GM23248 (cell line): ENCODE measurements around the gene PTGR2. TPM values are rescaled to one million over a fixed set of nuclear protein-coding genes. Genes with fewer than 3 reads are reported as not detected.

Experiments
- DNase-seq: peaks from one replicate; pipeline ENCODE4 v3.0.0-alpha.2; 2015
- H2AFZ ChIP-seq: fragments of 200-600 bp; sonication (generic); 2 replicates; pipeline ENCODE4 v1.6.1; 2016; ENCODE audit warnings: antibody characterized with exemption
- H3F3A ChIP-seq: fragments of 200-600 bp; sonication (generic); 2 replicates; pipeline ENCODE4 v1.6.1; 2016; ENCODE audit warnings: mild to moderate bottlenecking, antibody characterized with exemption, mixed run types; ENCODE audit not compliant: insufficient read depth
- H3K27ac ChIP-seq: fragments of 200-600 bp; sonication (generic); 2 replicates; pipeline ENCODE4 v1.5.1; 2016; ENCODE audit warnings: mild to moderate bottlenecking
- H3K27me3 ChIP-seq: fragments of 200-600 bp; sonication (generic); replicated peaks from 2 replicates; pipeline ENCODE4 v1.6.1; 2016; ENCODE audit warnings: mild to moderate bottlenecking; ENCODE audit not compliant: insufficient read depth
- H3K36me3 ChIP-seq: fragments of 200-600 bp; sonication (generic); 2 replicates; pipeline ENCODE4 v1.6.1; 2016; ENCODE audit warnings: low read depth, mild to moderate bottlenecking
- H3K4me1 ChIP-seq: fragments of 200-600 bp; sonication (generic); 2 replicates; pipeline ENCODE4 v1.6.1; 2016; ENCODE audit warnings: mild to moderate bottlenecking; ENCODE audit not compliant: insufficient read depth
- H3K4me2 ChIP-seq: fragments of 200-600 bp; sonication (generic); one replicate; pipeline ENCODE4 v1.6.1; 2016; ENCODE audit warnings: mild to moderate bottlenecking; ENCODE audit not compliant: unreplicated experiment
- H3K4me3 ChIP-seq: fragments of 200-600 bp; sonication (generic); 2 replicates; pipeline ENCODE4 v1.5.1; 2016; ENCODE audit warnings: mild to moderate bottlenecking
- H3K79me2 ChIP-seq: fragments of 200-600 bp; sonication (generic); 2 replicates; pipeline ENCODE4 v1.6.1; 2016; ENCODE audit warnings: mild to moderate bottlenecking; ENCODE audit not compliant: insufficient read depth
- H3K9ac ChIP-seq: fragments of 200-600 bp; sonication (generic); 2 replicates; pipeline ENCODE4 v1.6.1; 2016; ENCODE audit warnings: mild to moderate bottlenecking
- H3K9me2 ChIP-seq: fragments of 200-600 bp; sonication (generic); 2 replicates; pipeline ENCODE4 v1.6.1; 2016; ENCODE audit warnings: mixed run types, mild to moderate bottlenecking, moderate library complexity; ENCODE audit not compliant: insufficient read depth
- H3K9me3 ChIP-seq: fragments of 200-600 bp; sonication (generic); one replicate; pipeline ENCODE4 v1.6.1; 2017; ENCODE audit warnings: low read depth
- H4K20me1 ChIP-seq: fragments of 200-600 bp; sonication (generic); 2 replicates; pipeline ENCODE4 v1.6.0; 2016; ENCODE audit not compliant: insufficient read depth
- EZH2 ChIP-seq: fragments of 200-600 bp; sonication (generic); IDR thresholded peaks from 2 replicates; pipeline ENCODE4 v1.6.1; 2018; ENCODE audit warnings: antibody characterized with exemption, mild to moderate bottlenecking; ENCODE audit not compliant: insufficient read depth, poor library complexity, severe bottlenecking
- EZH2phosphoT487 ChIP-seq: fragments of 200-600 bp; sonication (generic); IDR thresholded peaks from 2 replicates; pipeline ENCODE4 v1.6.1; 2018; ENCODE audit warnings: antibody characterized with exemption, moderate library complexity, mild to moderate bottlenecking, low read depth; ENCODE audit not compliant: insufficient read depth
- WGBS, 2 experiments: methylation state at CpG; one replicate each; pipeline ENCODE4 v1.1.6; 2015 to 2017; ENCODE audit warnings: low lambda C conversion rate in 2 of 2, low coverage in 1 of 2; ENCODE audit errors: missing lambda C conversion rate in 2 of 2; 5-methylcytosine and 5-hydroxymethylcytosine counted together
- in situ Hi-C: fragments of 300-500 bp; cut with MboI; formaldehyde crosslinking; loops from 2 replicates; pipeline ENCODE4 v1.15.0; 2020
- polyA plus RNA-seq: library from polyadenylated mRNA; unstranded; fragments of >200 nt; fragmentation: Nextera tagmentation; extraction: Ambion mirVana; gene quantifications from 2 replicates; pipeline ENCODE4 v1.2.1, GENCODE V29; 2016
- total RNA-seq: library from RNA; depleted of rRNA; stranded (reverse); fragments of >200 nt; shearing (Covaris generic); gene quantifications from 2 replicates; pipeline ENCODE4 v1.2.3, GENCODE V29; 2014

The PTGR2 gene
- total and polyA plus RNA-seq, 2 experiments from 2014 or later = 7.5 to 9.4 TPM

- H3K27ac ChIP-seq = no peak overlapping the region
- no peak overlapping the region for H3K9ac ChIP-seq
- H3K4me2 ChIP-seq = no peak overlapping the region
- H3F3A ChIP-seq = peaks cover 16% of the 10 kb centered on the region
- WGBS, 2 experiments = 70 to 79% methylated on average over 4 of the region's 4 CpGs
- no peaks in the 10 kb centered on the region for H3K9me3 ChIP-seq
- H4K20me1 ChIP-seq = no peaks in the 10 kb centered on the region
- no peak overlapping the region for H3K4me3 ChIP-seq
- H2AFZ ChIP-seq = no peak overlapping the region
- in situ Hi-C loops = loop anchor here (10.0 kb wide), 1 partner anchor 94 kb away; no protein-coding TSS in a partner anchor
- peaks cover 20% of the 10 kb centered on the region for H3K4me1 ChIP-seq
- no peaks in the 10 kb centered on the region for H3K27me3 ChIP-seq
- H3K79me2 ChIP-seq = no peaks in the 10 kb centered on the region
- TF ChIP-seq EZH2 (no peak), EZH2phosphoT487 (no peak)
- H3K36me3 ChIP-seq = no peaks in the 10 kb centered on the region
- no peak for DNase-seq
- H3K9me2 ChIP-seq = no peaks in the 10 kb centered on the region
Observed at GRCh38 chr14:73829071-73829470, 22.6 kb upstream of the PTGR2 start.

GRCh38 chr14:73829526-73830431 is 21.9 kb upstream of the PTGR2 start:
- H3K4me1 ChIP-seq = peaks cover 24% of the 10 kb centered on the region
- TF ChIP-seq EZH2 (no peak), EZH2phosphoT487 (no peak)
- peak; percentile 89 for DNase-seq
- no peak overlapping the region for H3K4me2 ChIP-seq
- no peaks in the 10 kb centered on the region for H3K9me2 ChIP-seq
- H3K79me2 ChIP-seq = no peaks in the 10 kb centered on the region
- no peaks in the 10 kb centered on the region for H3K9me3 ChIP-seq
- no peak overlapping the region for H3K4me3 ChIP-seq
- H4K20me1 ChIP-seq = no peaks in the 10 kb centered on the region
- 0 out of 2 replicates have a peak overlapping the region, but pooled peaks have one; percentile 0 for H2AFZ ChIP-seq
- peaks cover 19% of the 10 kb centered on the region for H3F3A ChIP-seq
- in situ Hi-C loops = loop anchor here (10.0 kb wide), 1 partner anchor 95 kb away; no protein-coding TSS in a partner anchor
- no peak overlapping the region for H3K9ac ChIP-seq
- 53 to 55% methylated on average over 9 of the region's 9 CpGs for WGBS, 2 experiments
- H3K36me3 ChIP-seq = no peaks in the 10 kb centered on the region
- no peaks in the 10 kb centered on the region for H3K27me3 ChIP-seq
- H3K27ac ChIP-seq = peak overlapping the region; percentile 35

- peak; percentile 65 for DNase-seq
- no peaks in the 10 kb centered on the region for H3K9me3 ChIP-seq
- peak overlapping the region; percentile 75 for H3K27ac ChIP-seq
- H3F3A ChIP-seq = peaks cover 19% of the 10 kb centered on the region
- H3K4me2 ChIP-seq = peak overlapping the region; percentile 67
- 5% methylated on average over 1 of the region's 1 CpG for WGBS, 2 experiments
- in situ Hi-C loops = no loop called here
- no peaks in the 10 kb centered on the region for H3K27me3 ChIP-seq
- peak overlapping the region; percentile 76 for H2AFZ ChIP-seq
- no peaks in the 10 kb centered on the region for H3K9me2 ChIP-seq
- H3K4me3 ChIP-seq = peak overlapping the region; percentile 13; the same call in 1 of the 2 replicates
- peaks cover 19% of the 10 kb centered on the region for H3K4me1 ChIP-seq
- H4K20me1 ChIP-seq = no peaks in the 10 kb centered on the region
- H3K9ac ChIP-seq = peak overlapping the region; percentile 40
- no peaks in the 10 kb centered on the region for H3K79me2 ChIP-seq
- no peak for TF ChIP-seq EZH2phosphoT487
- no peak for TF ChIP-seq EZH2
- H3K36me3 ChIP-seq = no peaks in the 10 kb centered on the region
Observed at GRCh38 chr14:73833034-73833433, 18.6 kb upstream of the PTGR2 start.

GRCh38 chr14:73833530-73834260 is 17.9 kb upstream of the PTGR2 start:
- 26 to 27% methylated on average over 9 of the region's 9 CpGs for whole genome bisulfite sequencing, 2 experiments
- H3K4me2 ChIP-seq = peak overlapping the region; percentile 67
- H2AFZ ChIP-seq = peak overlapping the region; percentile 76
- peak; percentile 78 for DNase-seq
- H3K9me3 ChIP-seq = no peaks in the 10 kb centered on the region
- H3K27me3 ChIP-seq = no peaks in the 10 kb centered on the region
- H3F3A ChIP-seq = peaks cover 19% of the 10 kb centered on the region
- no peaks in the 10 kb centered on the region for H4K20me1 ChIP-seq
- in situ Hi-C loops = no loop called here
- H3K4me3 ChIP-seq = peak overlapping the region; percentile 13; the same call in 1 of the 2 replicates
- no peaks in the 10 kb centered on the region for H3K79me2 ChIP-seq
- H3K36me3 ChIP-seq = no peaks in the 10 kb centered on the region
- H3K9me2 ChIP-seq = no peaks in the 10 kb centered on the region
- peaks cover 19% of the 10 kb centered on the region for H3K4me1 ChIP-seq
- peak overlapping the region; percentile 75 for H3K27ac ChIP-seq
- H3K9ac ChIP-seq = peak overlapping the region; percentile 40
- no peak for TF ChIP-seq EZH2
- no peak for TF ChIP-seq EZH2phosphoT487
